Epithelial cell of prostate (primary cell): ENCODE data around the gene ACACA.

ENCODE experiments used
- DNase-seq: peaks from one replicate; pipeline ENCODE4 v3.0.0-alpha.2; 2011; ENCODE audit warnings: low read depth, low spot score
- H3K27ac ChIP-seq: fragments of 450-650 bp; 2 replicates; pipeline ENCODE4 v1.5.1; 2017; ENCODE audit warnings: mild to moderate bottlenecking

ACACA gene

DNA sequence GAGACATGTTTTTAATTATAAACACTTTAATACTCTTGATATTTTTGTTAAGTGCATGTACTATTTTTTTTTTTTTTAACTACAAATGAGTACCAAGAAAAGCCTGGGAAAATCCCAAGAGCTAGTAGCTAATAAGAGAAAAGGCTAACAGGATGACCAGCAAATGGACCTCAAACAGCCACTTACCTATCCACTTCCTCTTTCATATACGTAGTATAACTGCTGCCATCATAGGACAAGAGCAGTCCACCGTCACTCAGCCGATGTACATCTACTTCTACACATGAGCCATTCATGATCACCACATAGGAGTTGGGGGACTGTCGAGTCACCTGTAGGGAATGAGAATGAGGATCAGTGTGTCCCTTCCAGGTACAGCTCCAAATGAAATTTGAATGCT is 158.8 kb downstream of the ACACA start:
- DNase-seq, result no peak
- H3K27ac ChIP-seq, result no peak overlapping the region

DNA sequence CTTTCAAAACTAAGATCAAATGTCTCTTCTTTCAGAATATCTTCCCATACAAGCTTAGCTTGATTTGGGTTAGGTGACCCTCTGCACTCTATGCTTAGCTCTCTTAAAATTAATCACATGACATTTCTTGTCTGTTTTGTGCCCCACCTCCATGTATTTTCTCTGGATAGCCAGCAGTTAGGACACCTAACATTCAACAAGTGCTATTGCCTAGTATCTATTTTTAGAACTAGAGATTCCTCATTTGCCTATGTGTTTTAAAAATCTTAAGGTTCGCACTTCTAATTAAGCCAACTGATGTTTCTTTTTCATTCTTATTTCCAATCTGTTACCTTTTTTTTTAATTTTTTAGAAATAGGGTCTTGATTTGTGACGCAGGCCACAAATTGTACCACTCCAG is 160.6 kb downstream of the ACACA start:
- no peak overlapping the region for H3K27ac ChIP-seq
- no peak for DNase-seq

DNA sequence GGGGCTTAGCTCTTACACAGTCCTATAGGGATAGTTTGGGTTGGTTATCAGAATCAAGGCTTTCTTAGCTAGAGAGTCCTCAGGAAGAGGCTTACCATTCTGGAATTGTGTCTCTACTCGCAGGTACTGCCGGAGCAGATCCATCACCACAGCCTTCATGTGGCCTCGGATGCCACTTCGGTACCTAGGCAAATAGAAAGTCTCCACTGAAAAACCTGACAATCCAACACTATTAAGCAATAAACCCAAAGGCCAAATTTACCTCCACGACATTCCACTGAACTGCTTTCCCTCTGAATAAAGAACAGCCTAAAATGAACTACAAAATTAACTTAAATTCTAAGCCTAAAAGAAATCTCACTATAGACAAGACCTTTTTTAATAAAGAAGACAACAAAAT is 166.3 kb downstream of the ACACA start:
- H3K27ac ChIP-seq, result no peak overlapping the region
- no peak for DNase-seq

DNA sequence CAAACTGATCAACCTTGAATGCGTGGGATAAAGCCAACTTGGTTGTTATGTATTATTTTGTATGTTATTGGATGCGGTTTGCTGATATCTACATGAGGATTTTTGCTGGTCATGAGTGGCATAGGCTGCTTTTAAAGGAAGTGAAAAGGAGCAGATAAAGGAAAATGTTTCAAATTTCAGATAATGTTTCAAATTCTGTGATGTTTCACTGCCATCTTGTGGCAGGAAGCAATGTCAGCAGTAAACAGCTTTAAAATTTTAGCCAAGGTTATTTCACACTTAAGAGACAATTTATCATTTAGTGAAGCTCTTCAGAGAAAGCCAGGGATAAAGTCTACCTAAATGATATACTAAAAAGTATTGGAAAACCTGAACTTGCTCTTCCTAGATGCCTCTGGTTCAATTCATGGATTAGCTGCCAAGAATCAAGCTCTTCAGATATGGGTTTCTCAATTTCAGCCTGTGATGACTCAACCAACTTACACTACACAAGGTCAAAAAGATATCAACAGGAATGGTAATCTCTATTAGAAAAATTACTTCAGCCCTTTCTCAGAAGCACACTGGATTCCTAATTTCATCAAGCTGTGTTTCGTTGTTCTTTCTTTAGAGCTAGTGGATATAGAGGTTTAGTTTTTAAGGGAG is 166.8 kb downstream of the ACACA start:
- no peak overlapping the region for H3K27ac ChIP-seq
- no peak for DNase-seq

DNA sequence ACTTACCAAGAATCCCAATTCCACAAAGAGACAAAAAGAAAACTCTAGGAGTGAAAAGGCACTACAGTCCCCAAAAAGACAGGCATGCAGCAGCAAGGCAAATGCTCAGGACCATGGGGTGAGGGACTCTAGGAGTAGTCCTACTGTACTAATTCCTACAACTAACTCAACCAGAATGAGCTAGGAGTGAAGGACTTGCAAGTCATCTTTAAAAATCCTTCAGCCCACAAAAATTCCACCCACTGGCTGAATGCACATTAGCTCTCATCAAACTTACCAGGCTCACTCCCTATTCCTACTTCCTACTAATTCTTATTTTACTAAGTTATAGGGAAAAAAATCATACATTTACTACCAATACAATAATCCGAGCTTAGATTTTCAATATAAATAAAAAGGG is 172.5 kb downstream of the ACACA start:
- DNase-seq, result no peak
- no peak overlapping the region for H3K27ac ChIP-seq

DNA sequence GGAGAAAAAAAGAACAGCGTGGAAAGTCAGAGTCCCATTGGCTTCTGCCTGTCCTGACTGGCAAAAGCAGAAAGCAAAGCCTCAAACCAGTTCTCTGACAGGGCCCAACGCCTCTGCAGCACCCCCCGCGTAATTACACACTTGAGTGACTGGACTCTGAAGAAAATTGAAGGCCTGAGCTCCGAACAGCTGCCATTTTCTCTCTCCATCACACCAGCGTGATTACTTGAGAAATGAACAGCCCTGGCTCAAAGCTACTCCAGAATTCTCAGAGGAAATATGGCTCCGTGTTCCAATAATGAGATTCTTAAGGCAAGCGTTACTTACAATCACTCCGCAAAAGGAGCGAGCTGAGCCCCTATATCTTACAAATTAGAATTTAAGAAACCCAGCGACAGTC is 173.6 kb downstream of the ACACA start:
- no peak for DNase-seq
- H3K27ac ChIP-seq, result no peak overlapping the region

DNA sequence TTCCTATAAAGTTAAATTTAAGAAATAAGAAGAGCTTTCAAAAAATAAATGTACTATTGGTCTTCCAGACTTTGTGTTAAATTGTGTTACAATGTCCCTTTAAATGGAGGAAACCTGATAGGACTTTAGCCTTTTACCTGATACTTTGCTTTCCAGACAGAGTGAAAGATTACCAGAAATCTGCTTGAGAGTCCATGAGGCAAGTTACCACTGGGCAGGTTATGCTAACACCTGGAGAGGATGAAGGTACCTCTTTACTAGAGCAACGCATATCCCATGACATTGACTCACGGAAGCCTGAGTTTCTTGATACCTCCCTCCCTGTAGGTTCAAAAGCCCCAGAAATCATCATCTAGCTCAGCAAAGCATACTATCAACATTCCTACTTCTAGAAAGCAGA is 174.7 kb downstream of the ACACA start:
- no peak for DNase-seq
- H3K27ac ChIP-seq, result no peak overlapping the region

DNA sequence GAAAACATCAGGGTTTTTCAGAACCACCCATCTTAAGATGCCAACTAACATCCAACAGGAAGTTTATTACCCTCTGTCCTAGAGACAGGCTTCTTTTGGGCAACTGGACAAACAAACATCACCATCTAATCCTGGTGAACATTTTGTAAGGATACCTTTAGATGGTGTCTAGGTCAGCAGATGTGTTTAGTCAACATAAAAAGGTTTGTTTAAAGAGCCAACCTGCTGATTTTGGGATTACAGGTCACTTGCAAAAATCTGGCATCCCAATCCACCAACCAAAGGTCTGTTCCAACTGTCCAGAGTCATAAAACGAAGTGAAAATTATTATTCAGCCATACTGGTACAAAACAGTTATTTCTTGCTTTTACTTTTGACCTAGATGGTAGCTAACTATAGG is 176.0 kb downstream of the ACACA start:
- H3K27ac ChIP-seq, result no peak overlapping the region
- no peak for DNase-seq

DNA sequence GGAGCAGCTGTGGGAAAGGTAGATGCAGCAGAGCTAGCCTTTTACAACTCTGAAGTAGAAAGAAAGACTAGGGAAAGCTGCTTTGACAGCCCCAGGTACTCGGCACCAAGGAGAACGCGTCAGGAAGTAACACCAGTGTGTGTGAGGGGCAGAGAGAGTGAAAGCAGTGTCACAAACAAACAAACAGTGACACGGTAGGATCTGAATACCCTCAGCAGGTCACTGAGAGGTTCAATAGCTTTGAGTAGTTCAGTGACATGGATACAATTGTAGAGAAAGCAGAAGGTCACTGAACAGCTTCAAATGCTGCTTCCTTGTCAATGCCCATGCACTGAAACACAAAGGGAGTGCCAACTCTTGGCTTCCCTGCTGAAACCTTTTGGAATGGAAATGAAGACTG is 181.2 kb downstream of the ACACA start:
- H3K27ac ChIP-seq, result no peak overlapping the region
- no peak for DNase-seq

DNA sequence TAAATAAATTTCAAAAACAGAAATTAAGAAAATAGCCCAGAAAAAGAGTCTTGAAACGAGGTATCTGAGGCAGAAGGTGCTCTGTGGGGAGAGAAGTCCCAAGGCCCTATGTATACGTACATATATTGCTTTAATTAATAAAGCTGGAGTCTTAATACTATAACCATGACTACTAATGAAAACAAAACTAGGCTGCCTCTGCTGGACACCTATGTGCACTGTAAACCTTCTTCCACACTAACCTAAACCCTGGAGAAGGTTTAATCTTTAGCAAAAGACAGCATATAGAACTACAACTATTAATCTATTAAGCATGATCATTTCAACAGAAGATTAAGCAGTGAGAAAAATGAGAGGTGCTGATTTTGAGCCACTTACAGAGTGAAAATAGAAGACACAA is 184.8 kb downstream of the ACACA start:
- no peak for DNase-seq

DNA sequence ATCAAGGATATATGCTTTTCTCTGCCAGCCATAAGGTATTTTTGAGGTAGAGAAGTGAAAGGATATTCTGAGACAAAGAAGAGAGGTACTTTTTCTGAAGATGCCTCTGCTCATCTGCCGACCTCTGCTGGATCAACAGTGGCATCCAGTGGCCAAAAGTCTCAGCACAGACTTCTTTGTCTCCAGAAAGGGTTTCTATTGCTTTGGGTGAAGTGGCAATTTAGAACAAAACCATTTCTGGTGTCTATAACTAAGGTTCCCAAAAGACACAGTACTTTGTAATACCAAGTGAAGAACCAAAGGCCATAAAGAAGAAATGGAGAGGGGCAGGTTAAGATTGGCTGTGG is 186.1 kb downstream of the ACACA start:
- DNase-seq, result no peak
- H3K27ac ChIP-seq, result no peak overlapping the region

More for the DNA sequence above, 184.8 kb downstream of the ACACA start:
- no peak overlapping the region for H3K27ac ChIP-seq

DNA sequence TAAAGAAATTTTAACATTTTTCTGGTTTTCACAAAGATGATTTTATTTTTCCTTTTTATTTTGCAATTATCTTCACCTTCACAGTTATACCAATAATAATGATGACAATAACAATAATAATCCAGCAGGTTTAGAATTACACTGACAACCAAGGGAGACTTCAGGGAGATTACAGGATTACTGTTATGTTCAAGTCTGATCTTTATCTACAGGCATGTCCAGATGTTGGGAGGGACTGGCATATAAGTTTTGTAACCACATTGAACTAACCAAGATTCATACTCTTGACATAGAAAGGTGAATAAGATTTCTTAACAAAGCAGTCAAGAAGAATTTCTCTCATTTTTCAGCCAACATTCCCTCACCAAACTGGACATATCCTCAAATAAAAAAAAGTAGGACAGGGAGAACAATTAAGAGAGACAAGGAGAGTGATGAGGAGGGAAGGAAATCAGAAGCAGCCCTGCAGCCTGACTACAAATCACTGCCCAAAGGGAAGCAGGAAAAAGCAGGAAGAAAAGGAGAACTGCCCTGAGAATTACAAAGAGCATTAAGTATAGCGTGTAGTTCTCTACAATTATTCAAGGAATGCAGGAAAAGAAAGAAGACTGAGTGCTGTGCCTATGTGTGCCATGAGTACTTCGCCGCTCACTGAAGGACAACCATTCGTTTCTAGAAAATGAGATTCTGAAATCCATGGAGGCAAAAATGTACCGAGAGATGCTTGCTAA is 186.6 kb downstream of the ACACA start:
- DNase-seq, result no peak
- no peak overlapping the region for H3K27ac ChIP-seq

DNA sequence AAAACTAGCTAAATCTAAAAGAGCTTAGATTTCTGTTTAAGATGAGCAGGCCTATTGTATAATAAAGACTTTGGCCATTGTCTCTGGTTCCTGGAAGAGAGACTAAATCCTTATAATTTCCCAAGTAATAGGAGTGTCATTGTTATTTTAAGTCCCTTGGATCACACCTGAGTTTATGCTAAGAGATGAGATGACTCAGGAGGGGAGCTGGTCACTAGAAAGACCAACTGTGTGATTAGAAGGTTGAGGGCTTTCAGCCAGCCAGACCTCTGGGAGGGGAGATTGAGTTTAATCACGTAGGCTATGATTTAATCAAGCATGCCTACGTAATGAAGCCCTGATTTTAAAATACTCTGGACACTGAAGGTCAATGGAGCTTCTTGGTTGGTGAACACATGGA is 187.8 kb downstream of the ACACA start:
- no peak overlapping the region for H3K27ac ChIP-seq
- DNase-seq, result no peak

DNA sequence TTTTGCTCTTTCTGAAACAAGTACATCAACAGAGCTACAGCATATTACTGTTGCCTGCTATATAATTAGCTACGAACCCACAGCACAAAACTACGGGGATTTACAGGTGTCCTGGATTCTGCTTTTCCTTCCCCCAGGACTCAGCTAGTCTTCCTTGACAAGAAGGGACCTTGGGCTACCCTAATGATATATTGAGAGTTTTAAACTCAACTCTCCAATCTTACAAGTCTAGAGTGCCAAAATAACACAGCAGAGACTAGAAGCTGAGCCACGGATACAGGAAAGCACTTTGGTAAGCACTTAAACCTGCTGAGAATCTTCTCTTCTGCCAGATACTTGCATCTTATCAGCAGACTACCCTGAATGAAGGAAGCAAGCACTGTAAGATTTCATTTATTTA is 192.2 kb downstream of the ACACA start:
- DNase-seq, result no peak
- H3K27ac ChIP-seq, result no peak overlapping the region

DNA sequence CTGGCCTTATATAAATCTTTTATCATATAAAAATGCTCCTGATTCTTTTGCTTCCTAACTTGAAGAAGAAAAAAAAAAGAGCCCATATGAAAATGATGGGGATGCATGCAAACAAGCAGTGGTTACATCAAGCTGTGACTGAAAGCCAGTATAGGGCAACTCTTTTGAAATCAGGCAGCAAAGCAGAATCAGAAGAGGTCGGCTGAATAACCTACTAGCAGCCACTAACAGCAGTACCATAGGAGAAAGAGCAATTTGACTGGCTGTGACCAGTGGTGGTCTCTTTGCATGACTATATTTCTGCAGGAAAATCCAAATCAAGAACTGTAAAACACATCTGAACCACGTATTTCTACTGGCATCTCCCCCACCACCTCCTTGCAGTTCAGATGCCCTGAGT is 192.7 kb downstream of the ACACA start:
- no peak for DNase-seq
- no peak overlapping the region for H3K27ac ChIP-seq

DNA sequence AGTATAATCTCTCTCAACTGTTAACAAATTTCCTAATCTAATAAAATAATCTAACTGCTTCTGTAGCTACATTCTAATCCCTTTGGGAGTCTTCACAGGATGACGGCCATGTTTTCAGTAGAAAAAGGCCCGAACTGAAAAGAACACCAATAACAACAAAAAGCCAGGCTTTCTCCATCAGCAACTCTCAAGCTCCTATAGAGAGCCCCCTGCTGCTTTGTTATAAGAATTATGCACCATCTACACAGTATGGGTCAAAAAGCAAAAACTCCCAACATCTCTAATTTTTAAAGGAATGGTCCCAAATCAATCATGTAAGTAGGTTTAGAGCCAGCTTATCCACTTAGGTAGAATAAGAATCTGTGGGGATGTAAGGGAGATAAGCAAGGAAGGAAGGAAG is 194.5 kb downstream of the ACACA start:
- H3K27ac ChIP-seq, result no peak overlapping the region
- DNase-seq, result no peak

DNA sequence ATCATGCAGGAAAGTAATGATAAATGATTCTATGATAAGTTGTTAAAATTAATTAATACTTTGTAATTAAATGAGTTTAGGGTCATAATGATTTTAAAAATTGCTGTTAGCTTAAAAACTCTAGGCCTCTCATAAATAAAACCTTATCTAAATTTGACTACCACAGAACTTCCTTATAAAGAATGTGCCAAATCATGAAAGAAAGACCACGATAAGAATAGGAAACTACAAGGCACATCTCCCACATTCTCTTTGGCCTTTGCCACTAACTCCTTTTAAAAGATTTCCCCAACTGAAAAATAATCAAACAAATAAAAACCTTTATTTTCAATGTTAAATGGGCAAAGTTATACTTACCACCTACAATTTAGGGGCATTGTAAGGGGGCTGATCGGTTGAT is 195.5 kb downstream of the ACACA start:
- H3K27ac ChIP-seq, result no peak overlapping the region
- DNase-seq, result no peak

DNA sequence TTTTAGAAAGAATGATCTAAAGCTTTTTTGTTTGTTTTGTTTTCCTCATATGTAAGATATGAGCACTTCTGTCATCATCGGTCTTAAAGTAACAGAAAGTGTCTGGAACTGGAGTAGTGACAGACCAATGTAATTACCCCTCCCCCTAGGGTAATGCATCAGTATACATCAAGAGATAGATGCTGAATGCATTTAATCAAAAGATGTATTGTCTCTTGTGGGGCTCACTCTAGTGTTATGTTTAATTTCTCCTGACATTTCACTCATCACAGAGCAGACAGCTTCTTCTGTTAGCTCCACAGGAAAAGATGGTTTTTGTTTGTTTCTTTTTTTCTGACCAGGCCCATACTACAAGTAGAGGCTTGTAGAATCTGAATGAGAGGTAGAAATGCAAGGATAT is 199.5 kb downstream of the ACACA start:
- no peak overlapping the region for H3K27ac ChIP-seq
- no peak for DNase-seq

DNA sequence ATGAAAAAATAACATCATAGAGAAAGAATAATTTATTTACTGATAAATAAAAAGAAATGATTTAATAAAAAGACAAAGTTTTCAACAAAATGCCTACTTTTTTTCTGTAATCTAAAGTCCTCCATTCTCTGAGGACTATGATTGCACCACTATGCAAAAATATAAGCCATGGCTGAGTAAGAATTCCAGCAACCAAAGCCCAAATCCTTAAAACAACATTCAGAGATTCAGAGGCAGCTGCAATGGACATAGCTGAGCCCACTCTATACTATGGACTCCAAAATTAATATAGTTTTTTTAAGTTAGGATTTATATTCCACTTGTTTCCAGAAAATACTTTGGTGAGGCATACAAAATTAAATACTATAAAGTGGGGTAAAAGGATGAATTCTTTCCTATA is 200.3 kb downstream of the ACACA start:
- H3K27ac ChIP-seq, result no peak overlapping the region
- no peak for DNase-seq

DNA sequence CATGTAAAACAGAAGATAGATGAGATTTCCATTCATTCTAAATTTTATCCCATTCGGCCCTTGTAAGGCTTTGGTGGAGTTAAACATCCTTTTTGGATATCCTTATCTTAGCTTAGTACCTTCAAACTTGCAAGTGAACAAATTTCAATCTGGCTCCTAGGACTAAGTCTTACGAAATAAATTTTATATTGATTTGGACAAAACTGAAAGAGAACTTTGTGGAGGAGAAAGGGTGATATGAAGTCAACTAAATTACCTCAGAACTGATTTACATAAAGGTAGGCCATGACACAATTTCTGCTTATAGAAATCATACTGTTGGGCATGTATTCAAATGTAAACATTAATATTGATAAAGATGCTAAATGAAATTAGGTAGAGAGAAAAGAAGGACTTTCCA is 206.1 kb downstream of the ACACA start:
- no peak overlapping the region for H3K27ac ChIP-seq
- no peak for DNase-seq

DNA sequence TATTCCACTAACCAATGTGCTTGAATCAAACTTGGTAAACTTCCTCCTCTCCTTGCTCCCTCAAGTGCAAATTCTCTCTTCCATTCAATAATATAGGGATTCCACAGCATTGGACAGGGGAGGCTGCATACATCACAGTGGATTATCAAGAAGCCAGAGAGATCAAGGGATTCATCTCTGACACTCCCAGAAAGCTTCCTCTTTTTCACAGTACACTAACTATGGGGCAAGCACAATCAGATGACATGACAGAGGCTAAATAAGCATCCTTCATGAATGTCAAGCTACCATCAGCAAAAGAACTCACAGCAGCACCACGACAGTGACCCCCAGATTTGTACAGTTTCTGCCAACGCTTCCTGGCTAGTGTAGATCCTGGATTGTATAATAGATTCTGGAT is 209.3 kb downstream of the ACACA start:
- DNase-seq, result no peak
- no peak overlapping the region for H3K27ac ChIP-seq

DNA sequence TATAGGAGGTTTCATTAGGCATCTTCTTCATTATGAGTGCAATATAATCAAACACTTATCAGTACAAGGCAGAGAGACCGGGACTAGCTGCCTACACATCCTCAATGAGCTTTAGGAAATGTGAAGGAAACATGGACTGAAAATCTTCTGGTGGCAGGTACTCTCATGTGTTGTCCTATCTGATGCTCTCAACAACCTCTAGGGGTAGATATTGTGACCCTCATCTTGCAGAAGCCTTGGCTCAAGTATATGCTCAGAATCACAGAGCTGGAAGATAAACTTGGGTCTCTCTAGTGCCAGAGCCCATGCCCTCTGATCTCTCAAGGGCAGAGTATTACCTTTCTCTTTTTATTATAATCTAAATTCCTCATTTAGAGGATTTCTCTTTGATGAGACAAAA is 212.4 kb downstream of the ACACA start:
- no peak for DNase-seq

More for the DNA sequence above, 212.4 kb downstream of the ACACA start:
- H3K27ac ChIP-seq, result no peak overlapping the region
